Activated T-helper 17 cell treated with anti-CD3 and anti-CD28 coated beads, Interleukin-2, amount 50 U/mL, for 72 hours (primary cell): ENCODE results near the gene PRDM15. TPM values are rescaled to one million over a fixed set of nuclear protein-coding genes. Genes with fewer than 3 reads are reported as not detected.

Experiments used
- ATAC-seq: fragments of 150-1000 bp; cut with Tn5 transposase; replicated peaks from 2 replicates; pipeline ENCODE4 v1.10.0; 2021; ENCODE audit warnings: mild to moderate bottlenecking, moderate library complexity
- H3K27ac Mint-ChIP-seq: one replicate; pipeline ENCODE4 v1.8.0; 2022; ENCODE audit warnings: mixed read lengths
- H3K27me3 Mint-ChIP-seq: one replicate; pipeline ENCODE4 v1.8.0; 2022; ENCODE audit warnings: mixed read lengths
- H3K36me3 Mint-ChIP-seq: one replicate; pipeline ENCODE4 v1.8.0; 2022; ENCODE audit warnings: low read depth, mild to moderate bottlenecking, mixed read lengths
- H3K4me1 Mint-ChIP-seq: one replicate; pipeline ENCODE4 v1.8.0; 2022; ENCODE audit warnings: mixed read lengths
- H3K4me3 Mint-ChIP-seq: one replicate; pipeline ENCODE4 v1.8.0; 2022; ENCODE audit warnings: mild to moderate bottlenecking, mixed read lengths
- H3K9me3 Mint-ChIP-seq: one replicate; pipeline ENCODE4 v1.8.0; 2022; ENCODE audit warnings: mixed read lengths
- total RNA-seq, 2 donors: library from RNA; stranded (reverse); gene quantifications; one replicate each; pipeline ENCODE4 v1.2.3, GENCODE V29; 2022

PRDM15 gene
- total RNA-seq, 2 donors from 2014 or later: 17.1 to 17.6 TPM

GRCh38 chr21:41783476-41784180 is 95.5 kb downstream of the PRDM15 start:
- Mint-ChIP-seq H3K4me3 (no peak overlapping the region), H3K9me3 (no peaks in the 10 kb centered on the region), H3K27ac (no peak overlapping the region), H3K27me3 (peaks cover 36% of the 10 kb centered on the region), H3K4me1 (peaks cover 14% of the 10 kb centered on the region), H3K36me3 (no peaks in the 10 kb centered on the region)
- ATAC-seq: peak; percentile 52

DNA sequence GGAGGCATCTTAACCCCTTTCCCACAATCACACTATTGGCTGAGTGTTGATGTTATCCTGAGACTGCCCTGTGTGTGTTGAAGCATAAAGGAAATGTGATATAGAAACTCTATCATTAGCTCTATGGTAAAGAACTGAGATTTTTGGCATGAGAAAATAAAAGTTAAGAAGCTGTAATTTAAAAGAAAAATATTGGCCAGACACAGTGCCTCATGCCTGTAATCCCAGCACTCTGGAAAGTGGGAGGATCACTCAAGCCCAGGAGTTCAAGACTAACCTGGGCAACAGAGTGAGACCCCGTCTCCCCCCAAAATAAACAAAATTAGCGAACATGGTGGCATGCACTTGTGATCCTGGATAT is 98.1 kb downstream of the PRDM15 start:
- no peak overlapping the region for H3K4me3 Mint-ChIP-seq
- peaks cover 14% of the 10 kb centered on the region for H3K4me1 Mint-ChIP-seq
- H3K9me3 Mint-ChIP-seq: no peaks in the 10 kb centered on the region
- H3K27ac Mint-ChIP-seq: no peak overlapping the region
- ATAC-seq: no peak
- H3K36me3 Mint-ChIP-seq: no peaks in the 10 kb centered on the region
- peaks cover 45% of the 10 kb centered on the region for H3K27me3 Mint-ChIP-seq

- peaks cover 48% of the 10 kb centered on the region for H3K27me3 Mint-ChIP-seq
- ATAC-seq: no peak
- peaks cover 14% of the 10 kb centered on the region for H3K4me1 Mint-ChIP-seq
- H3K36me3 Mint-ChIP-seq: no peaks in the 10 kb centered on the region
- no peak overlapping the region for H3K27ac Mint-ChIP-seq
- H3K4me3 Mint-ChIP-seq: no peak overlapping the region
- H3K9me3 Mint-ChIP-seq: no peaks in the 10 kb centered on the region
Measured at GRCh38 chr21:41780337-41781049, 98.7 kb downstream of the PRDM15 start.

DNA sequence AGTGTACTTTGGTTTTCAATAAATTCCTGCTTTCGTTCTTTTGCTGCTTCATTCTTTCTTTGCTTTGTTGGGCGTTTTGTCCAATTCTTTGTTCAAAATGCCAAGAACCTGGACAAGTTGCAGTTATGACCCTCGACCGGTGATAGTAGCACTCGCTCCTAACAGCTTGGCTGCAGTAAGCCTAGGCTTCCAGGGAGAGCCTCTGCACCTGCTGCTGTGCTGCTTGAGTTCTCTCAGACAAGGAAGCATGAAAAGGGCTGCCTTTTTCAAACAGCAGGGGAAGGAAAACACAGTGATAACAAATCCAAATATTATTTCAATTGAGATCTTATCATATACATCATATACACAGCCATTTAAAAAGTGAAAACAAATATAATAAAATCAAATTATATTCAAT is 99.5 kb downstream of the PRDM15 start:
- Mint-ChIP-seq H3K9me3 (no peaks in the 10 kb centered on the region), H3K27ac (no peak overlapping the region), H3K4me1 (peaks cover 14% of the 10 kb centered on the region), H3K4me3 (no peak overlapping the region), H3K27me3 (peaks cover 52% of the 10 kb centered on the region), H3K36me3 (no peaks in the 10 kb centered on the region)
- no peak for ATAC-seq

DNA sequence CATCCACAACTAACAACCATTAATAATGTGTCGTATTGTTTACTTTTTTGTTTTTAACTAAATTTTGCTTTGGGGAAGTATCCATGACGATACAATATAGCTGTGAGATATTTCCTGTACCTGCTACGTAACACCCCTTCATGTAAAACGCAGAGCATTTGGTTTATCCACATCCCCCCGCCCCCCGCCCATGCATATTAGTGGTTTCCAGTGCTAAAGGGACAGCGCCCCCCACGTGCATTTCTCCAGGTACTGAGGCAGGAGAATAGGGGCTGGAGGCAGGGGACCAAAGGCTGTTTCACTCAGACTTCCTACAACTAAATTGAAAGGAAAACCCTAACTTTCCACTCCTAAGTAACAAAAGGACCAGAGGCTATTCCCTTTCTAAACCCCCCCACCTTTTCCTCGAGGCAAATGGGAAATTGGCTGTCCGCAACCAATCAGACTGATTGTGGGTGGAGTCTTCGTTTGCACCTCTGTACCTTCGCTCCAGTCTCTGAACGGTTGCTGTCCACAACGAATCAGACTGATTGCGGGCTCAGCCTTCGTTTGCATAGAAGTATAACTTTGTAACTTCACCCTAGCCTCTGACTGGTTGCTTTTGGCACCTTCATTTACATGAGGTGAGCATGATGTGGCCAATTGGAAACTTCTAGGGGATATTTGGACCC is 100.1 kb downstream of the PRDM15 start:
- H3K27me3 Mint-ChIP-seq: peaks cover 53% of the 10 kb centered on the region
- H3K4me1 Mint-ChIP-seq: peaks cover 11% of the 10 kb centered on the region
- H3K27ac Mint-ChIP-seq: no peak overlapping the region
- H3K9me3 Mint-ChIP-seq: no peaks in the 10 kb centered on the region
- H3K36me3 Mint-ChIP-seq: no peaks in the 10 kb centered on the region
- no peak for ATAC-seq
- no peak overlapping the region for H3K4me3 Mint-ChIP-seq

DNA sequence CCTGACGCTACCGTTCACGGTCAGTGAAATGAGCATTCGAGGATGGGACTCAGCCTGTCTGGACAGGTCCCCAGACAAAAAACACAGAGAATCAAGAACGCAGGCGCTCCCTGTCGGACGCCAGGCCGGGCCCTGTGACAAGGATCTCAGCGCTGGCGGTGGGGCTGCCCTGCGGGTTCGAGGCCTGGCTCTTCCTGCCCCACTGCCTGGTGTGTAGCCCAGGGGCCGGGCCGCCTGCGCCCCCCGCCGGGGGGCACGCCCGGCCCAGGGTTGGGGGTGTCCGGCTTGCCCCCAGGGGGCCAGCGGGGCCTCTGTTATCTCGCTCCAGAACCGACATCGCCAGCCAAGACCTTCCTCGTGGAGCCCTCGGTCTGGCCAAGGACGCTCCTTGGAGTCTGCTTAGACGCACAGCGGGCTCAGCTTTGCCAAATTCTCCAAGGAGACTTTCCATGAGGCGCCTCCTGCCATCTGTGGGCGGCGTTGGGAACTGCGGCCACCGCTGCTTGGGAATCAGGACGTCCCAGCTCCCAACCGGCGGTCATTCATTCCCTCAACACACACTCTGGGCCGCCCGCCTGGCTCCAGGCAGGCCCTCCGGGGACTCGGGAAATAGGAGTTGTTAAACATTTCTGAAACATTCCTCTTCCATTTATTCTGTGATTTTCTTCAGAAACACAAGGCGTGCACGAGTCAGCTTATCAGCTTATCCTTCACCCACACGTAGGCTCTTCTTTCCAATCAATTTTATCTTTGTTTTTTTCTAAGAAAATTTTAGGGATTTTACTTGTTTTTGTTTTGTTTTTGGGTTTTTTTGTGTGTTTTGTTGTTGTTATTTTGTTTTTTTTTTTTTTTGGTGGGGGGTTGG is 101.0 kb downstream of the PRDM15 start:
- peaks cover 49% of the 10 kb centered on the region for H3K27me3 Mint-ChIP-seq
- H3K4me1 Mint-ChIP-seq: peaks cover 4% of the 10 kb centered on the region
- H3K4me3 Mint-ChIP-seq: no peak overlapping the region
- H3K27ac Mint-ChIP-seq: no peak overlapping the region
- no peaks in the 10 kb centered on the region for H3K9me3 Mint-ChIP-seq
- no peaks in the 10 kb centered on the region for H3K36me3 Mint-ChIP-seq
- ATAC-seq: no peak

GRCh38 chr21:41776778-41777177 is 102.4 kb downstream of the PRDM15 start:
- Mint-ChIP-seq H3K4me3 (no peak overlapping the region), H3K4me1 (peaks cover 4% of the 10 kb centered on the region), H3K9me3 (no peaks in the 10 kb centered on the region), H3K27ac (no peak overlapping the region), H3K27me3 (peaks cover 59% of the 10 kb centered on the region), H3K36me3 (no peaks in the 10 kb centered on the region)
- no peak for ATAC-seq

DNA sequence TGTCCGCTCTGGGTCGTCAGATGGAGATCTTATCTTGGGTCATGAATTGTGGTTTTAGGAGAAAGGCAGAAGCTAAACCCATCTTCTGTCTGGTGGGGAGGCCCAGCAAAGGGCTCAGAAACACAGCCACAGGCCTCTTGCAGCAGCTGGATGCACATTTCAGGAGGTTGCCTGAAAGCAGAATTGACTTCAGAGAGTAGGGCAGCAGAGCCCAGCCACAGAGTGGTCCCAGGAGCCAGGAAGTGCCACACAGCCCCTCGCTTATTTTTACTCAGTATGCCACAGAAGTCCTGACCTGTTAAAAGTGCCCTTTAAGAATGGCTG is 104.0 kb downstream of the PRDM15 start:
- H3K4me1 Mint-ChIP-seq: peaks cover 4% of the 10 kb centered on the region
- H3K27ac Mint-ChIP-seq: no peak overlapping the region
- no peaks in the 10 kb centered on the region for H3K36me3 Mint-ChIP-seq
- H3K4me3 Mint-ChIP-seq: no peak overlapping the region
- H3K9me3 Mint-ChIP-seq: no peaks in the 10 kb centered on the region
- peaks cover 59% of the 10 kb centered on the region for H3K27me3 Mint-ChIP-seq
- no peak for ATAC-seq

DNA sequence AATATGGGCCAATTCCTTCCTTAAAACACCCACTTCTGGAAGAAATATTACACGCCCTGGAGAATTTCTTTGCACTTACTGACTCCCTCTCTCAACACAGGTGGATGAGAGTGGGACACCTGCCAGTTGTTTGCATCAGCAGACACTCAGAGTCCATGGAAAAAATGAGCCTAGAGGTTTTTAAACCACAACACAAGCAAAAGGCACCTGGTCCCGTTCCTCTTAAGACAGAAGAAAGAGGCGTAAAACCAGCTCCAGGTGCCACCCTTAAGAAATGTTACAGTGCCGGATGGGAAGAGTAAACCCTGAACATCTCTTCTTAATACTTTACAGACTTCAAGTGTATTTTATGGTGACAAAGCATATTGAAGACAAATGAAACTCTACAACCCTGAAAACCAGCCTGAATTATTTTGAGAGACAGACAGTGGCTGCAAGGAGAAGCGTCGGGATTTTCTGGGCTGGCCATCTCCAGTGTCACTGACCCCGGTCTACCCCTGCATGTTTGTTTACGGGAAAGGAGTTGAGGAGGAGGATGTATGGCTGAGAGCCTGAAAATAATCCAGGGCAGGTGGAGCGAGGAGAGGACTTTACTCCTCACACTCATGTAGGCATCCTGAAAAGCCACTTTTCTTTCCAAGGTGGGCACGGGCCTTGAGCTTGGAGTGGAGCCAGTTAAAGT is 104.5 kb downstream of the PRDM15 start:
- H3K4me3 Mint-ChIP-seq: no peak overlapping the region
- no peak overlapping the region for H3K27ac Mint-ChIP-seq
- no peaks in the 10 kb centered on the region for H3K9me3 Mint-ChIP-seq
- ATAC-seq: no peak
- H3K36me3 Mint-ChIP-seq: no peaks in the 10 kb centered on the region
- H3K4me1 Mint-ChIP-seq: peaks cover 3% of the 10 kb centered on the region
- H3K27me3 Mint-ChIP-seq: peaks cover 61% of the 10 kb centered on the region

GRCh38 chr21:41772351-41773080 is 106.6 kb downstream of the PRDM15 start:
- H3K36me3 Mint-ChIP-seq: peaks cover 5% of the 10 kb centered on the region
- H3K4me1 Mint-ChIP-seq: peaks cover 5% of the 10 kb centered on the region
- H3K4me3 Mint-ChIP-seq: no peak overlapping the region
- H3K9me3 Mint-ChIP-seq: no peaks in the 10 kb centered on the region
- no peak overlapping the region for H3K27ac Mint-ChIP-seq
- H3K27me3 Mint-ChIP-seq: peaks cover 61% of the 10 kb centered on the region
- ATAC-seq: no peak

GRCh38 chr21:41771625-41771945 is 107.6 kb downstream of the PRDM15 start:
- ATAC-seq: no peak
- peaks cover 11% of the 10 kb centered on the region for H3K36me3 Mint-ChIP-seq

DNA sequence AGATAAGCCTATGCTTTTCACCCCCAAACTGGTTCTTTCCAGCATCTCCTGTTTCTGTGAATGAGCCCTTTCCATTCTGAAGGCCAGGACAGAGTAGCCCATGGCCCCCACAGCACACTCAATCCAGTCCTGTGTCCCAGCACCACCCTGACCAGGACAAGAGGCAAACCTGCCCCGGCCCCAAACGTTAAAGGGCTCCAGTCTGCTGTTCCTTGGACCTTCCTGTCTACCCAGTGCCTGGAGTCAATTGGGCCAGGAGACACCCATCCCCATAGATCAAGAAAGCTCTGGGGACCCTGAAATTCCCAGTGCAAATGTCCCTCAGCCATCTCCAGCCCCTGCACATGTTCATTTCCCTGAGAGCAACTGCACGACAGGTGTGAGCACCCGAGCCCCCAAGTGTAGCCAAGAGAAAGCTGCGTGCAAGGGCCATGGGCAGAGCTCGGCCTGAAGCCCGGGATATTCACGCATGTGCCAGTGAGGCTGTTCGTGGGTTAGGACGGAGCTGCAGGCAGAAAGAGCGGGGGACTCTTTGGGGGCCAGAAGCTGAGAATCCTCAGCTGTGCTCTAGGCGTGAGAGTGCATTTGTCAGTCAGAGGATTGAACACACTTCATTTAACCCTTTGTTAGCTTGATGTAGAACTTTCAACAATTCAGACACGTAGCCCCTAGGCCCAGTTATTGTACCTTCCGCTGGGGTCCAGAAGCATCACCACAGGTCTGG is 108.1 kb downstream of the PRDM15 start:
- peaks cover 64% of the 10 kb centered on the region for H3K27me3 Mint-ChIP-seq
- peaks cover 11% of the 10 kb centered on the region for H3K36me3 Mint-ChIP-seq
- no peak for ATAC-seq
- H3K4me1 Mint-ChIP-seq: peaks cover 11% of the 10 kb centered on the region
- H3K4me3 Mint-ChIP-seq: no peak overlapping the region
- H3K27ac Mint-ChIP-seq: no peak overlapping the region
- H3K9me3 Mint-ChIP-seq: no peaks in the 10 kb centered on the region

More at GRCh38 chr21:41771625-41771945, 107.6 kb downstream of the PRDM15 start:
- no peak overlapping the region for H3K27ac Mint-ChIP-seq
- no peak overlapping the region for H3K4me3 Mint-ChIP-seq
- no peaks in the 10 kb centered on the region for H3K9me3 Mint-ChIP-seq
- H3K4me1 Mint-ChIP-seq: peaks cover 11% of the 10 kb centered on the region
- H3K27me3 Mint-ChIP-seq: peaks cover 64% of the 10 kb centered on the region

DNA sequence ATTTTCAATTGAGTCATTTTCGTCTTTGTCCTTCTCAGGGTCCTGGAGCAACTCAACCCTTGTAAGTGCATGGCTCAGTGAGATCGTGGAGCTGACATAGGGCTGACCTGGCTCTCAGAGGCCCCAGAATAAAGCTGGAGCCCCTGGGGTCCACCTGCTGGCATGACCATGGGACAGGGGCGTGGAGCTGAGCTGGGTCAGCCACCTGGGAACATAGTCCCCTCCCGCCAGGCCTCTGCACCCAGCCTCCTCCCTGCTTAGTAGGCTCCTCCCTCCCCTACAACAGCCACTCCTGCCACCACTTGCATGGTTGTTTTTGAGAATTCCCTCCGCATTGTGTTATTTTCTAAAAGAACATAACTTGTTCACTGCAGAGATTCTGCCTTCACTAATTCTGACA is 109.2 kb downstream of the PRDM15 start:
- H3K27me3 Mint-ChIP-seq: peaks cover 66% of the 10 kb centered on the region
- H3K36me3 Mint-ChIP-seq: peaks cover 11% of the 10 kb centered on the region
- H3K4me3 Mint-ChIP-seq: peak overlapping the region; percentile 78
- H3K9me3 Mint-ChIP-seq: no peaks in the 10 kb centered on the region
- H3K4me1 Mint-ChIP-seq: peaks cover 11% of the 10 kb centered on the region
- H3K27ac Mint-ChIP-seq: no peak overlapping the region
- ATAC-seq: no peak
